Fibroblast of the conjunctiva (primary cell): Measurements from ENCODE around the gene NFU1.
"Not testable (repeated sequence)": the region's sequence is repeated elsewhere in the genome, so short reads cannot be mapped to it uniquely, and the experiment has no call there.

ENCODE experiments used
- DNase-seq: peaks from one replicate; pipeline ENCODE4 v3.0.0-alpha.2; 2010; ENCODE audit warnings: low read depth

NFU1 gene

GRCh38 chr2:69450735-69451416 lies 13.6 kb upstream of the NFU1 start:
- no peak for DNase-seq

GRCh38 chr2:69449906-69450305 lies 12.7 kb upstream of the NFU1 start:
- DNase-seq = no peak

GRCh38 chr2:69443673-69444072 lies 6.4 kb upstream of the NFU1 start:
- not testable (repeated sequence) for DNase-seq

GRCh38 chr2:69439499-69439898 lies 2.3 kb upstream of the NFU1 start:
- DNase-seq = not testable (repeated sequence)

- DNase-seq = no peak
Observed at GRCh38 chr2:69438580-69438979, 1.3 kb upstream of the NFU1 start.

- DNase-seq = peak; percentile 14
Observed at GRCh38 chr2:69437751-69438154, 518 bp upstream of the NFU1 start.

GRCh38 chr2:69436596-69436937 lies 668 bp downstream of the NFU1 start:
- no peak for DNase-seq

- DNase-seq = no peak
Observed at GRCh38 chr2:69434753-69435152, 2.5 kb downstream of the NFU1 start.

- no peak for DNase-seq
Observed at GRCh38 chr2:69429491-69430183, 7.6 kb downstream of the NFU1 start.

GRCh38 chr2:69428981-69429380 lies 8.3 kb downstream of the NFU1 start:
- no peak for DNase-seq

GRCh38 chr2:69424419-69424818 lies 12.8 kb downstream of the NFU1 start:
- no peak for DNase-seq

- DNase-seq = no peak
Observed at GRCh38 chr2:69422198-69422597, 15.0 kb downstream of the NFU1 start.

- not testable (repeated sequence) for DNase-seq
Observed at GRCh38 chr2:69419111-69419510, 18.1 kb downstream of the NFU1 start.

- no peak for DNase-seq
Observed at GRCh38 chr2:69416147-69416546, 21.1 kb downstream of the NFU1 start.

- no peak for DNase-seq
Observed at GRCh38 chr2:69411120-69411519, 26.1 kb downstream of the NFU1 start.

GRCh38 chr2:69405306-69405705 lies 31.9 kb downstream of the NFU1 start:
- no peak for DNase-seq

- DNase-seq = no peak
Observed at GRCh38 chr2:69400121-69400520, 37.1 kb downstream of the NFU1 start.

GRCh38 chr2:69397234-69397633 lies 40.0 kb downstream of the NFU1 start:
- no peak for DNase-seq

- DNase-seq = no peak
Observed at GRCh38 chr2:69395866-69396265, 41.4 kb downstream of the NFU1 start.

- no peak for DNase-seq
Observed at GRCh38 chr2:69393963-69394362, 43.3 kb downstream of the NFU1 start.

GRCh38 chr2:69390471-69390870 lies 46.8 kb downstream of the NFU1 start:
- no peak for DNase-seq

- no peak for DNase-seq
Observed at GRCh38 chr2:69390001-69390400, 47.2 kb downstream of the NFU1 start.

GRCh38 chr2:69389271-69389670 lies 48.0 kb downstream of the NFU1 start:
- DNase-seq = no peak
